Activated T-cell treated with anti-CD3 and anti-CD28 coated beads, Interleukin-2, amount 50 U/mL, for 48 hours (primary cell): ENCODE results near the gene CTIF.

Experiments
- DNase-seq, 2 experiments: peaks; one replicate each; pipeline ENCODE4 v3.0.0-alpha.2; 2020

CTIF gene

DNA sequence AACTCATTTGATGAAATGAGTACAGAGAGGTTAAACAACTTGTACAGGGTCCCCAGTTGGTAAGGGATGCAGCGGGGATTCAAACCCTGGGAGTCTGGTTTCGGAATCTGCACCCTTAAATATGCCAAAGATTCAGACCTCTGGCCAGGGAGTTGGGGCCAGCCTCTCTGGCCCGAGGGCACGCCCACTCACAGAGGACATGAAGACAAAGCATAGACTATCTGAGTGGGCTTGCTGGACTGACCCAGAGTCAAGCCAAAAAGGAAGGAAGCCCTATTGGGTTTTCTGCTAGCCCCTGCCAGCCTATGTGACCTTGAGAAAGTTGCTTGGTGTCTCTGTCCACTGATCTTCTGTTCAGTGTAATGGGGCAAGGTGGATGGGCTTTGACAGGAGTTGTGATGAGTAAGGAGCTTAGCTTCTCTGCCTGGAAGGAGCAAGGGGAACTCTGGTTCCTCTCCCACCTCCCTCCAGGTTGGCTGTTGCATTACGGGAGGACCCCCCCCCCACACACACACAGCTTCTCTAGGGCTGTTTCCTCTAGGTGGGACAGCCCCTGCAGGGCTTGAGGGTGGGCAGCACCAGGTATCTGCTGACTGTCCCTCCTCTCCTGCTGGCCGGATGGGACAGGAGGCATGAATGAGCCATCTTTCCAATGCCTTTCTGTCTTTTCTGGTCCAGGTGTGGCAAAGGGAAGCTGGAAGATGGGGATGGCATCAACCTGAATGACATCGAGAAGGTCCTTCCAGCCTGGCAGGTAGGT lies 131.3 kb downstream of the CTIF start:
- no peak for DNase-seq

DNA sequence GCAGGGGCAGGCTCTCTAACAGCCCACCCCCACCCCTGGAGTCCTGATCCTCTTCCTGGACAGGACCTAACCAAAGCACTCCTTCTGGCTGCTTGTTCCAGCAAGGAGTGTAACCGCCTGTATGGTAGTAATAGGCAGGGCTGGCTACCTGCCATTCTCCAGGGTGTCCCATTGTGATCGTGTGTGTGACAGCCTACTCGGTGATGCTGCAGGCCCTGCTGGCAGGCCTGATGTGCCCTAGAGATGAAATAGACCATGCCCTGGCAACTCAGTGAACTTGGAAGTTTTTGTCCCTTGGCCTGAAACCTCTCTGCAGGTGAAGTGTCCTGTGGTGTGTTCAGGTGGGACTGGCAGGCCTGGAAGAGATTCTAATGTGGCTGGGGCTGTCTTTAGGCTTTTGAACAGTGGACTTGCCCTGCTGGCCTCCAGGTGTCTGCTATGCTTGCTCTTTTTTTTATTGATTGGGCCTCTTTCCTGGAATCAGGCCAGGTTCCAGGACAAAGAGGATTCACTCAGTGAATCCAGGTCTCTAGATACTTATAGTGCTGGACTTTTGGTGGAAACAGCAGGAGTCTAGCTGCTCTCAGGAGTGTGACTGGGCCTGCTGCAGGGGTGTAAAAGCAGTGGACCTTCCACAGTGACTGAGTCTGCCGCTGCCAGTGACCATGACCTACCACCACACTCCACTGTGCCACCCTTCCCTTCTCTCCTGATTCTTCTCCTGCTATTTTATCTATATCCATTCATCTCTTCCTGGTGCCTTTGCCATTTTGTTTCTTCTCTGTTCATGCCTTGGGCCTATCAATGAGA lies 132.1 kb downstream of the CTIF start:
- DNase-seq: no peak

DNA sequence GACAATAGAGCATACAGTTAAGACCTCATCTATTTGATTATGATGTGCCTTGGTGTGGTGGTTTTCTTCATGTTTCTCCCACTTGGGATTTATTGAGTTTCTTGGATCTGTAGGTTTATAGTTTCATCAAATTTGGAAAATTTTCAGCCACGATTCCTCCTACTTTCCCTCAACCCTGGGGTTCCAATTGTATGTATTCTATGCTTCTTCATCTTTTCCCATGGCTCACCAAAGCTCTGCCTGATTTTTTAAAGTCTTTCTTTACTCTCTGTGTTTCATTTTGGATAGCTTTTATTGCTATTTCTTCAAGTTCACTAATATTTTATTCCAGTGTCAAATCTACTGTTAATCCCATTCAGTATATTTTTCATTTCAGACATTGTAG lies 132.7 kb downstream of the CTIF start:
- no peak for DNase-seq

DNA sequence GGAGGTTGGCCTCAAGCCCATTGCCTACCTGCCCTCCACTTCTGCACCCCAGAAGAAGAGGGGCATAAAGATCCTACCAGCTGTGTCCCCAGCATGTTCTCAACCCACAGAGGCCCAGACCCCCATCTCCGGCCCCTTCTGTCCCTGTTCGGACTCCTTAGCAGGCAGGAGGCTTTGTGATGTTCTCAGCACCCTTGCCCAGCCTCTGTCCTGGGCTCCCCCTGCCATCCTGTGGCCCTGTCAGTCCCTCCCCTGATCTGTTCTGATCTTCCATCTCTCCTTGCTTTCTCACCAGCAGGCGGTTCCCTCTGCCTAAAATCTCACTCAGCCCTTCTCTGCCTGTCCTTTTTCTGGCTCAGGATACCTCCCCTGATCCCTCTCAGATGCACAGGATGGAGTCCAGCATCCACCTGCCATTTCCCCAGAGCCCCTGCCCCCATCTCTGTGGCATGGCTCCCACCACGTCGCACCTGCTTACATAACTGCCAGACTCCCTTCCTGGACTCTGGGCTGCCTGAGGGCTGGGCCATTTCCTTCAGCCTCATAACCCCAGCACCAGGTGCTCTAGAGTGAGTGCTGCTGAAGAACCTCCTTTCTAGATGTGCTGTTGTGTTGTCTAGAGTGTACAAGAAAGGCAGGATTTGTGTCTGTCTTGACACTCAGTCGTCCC lies 134.0 kb downstream of the CTIF start:
- no peak for DNase-seq

DNA sequence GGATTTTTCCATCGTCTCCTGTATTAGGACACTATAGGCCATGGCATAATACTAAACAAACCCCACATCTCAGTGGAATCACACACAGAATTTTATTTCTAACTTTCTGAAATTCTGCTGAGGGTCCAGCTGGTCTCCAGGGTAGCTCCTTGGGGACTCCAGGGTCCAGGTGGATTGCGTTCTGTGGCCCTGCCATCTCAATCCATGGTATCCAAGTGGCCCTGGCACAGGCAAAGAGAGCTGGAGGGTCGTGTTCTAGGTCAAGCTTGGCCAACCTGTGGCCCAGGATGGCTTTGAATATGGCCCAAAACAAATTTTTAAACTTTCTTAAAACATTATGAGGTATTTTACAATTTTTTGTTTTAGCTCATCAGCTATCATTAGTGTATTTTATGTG lies 134.6 kb downstream of the CTIF start:
- no peak for DNase-seq

DNA sequence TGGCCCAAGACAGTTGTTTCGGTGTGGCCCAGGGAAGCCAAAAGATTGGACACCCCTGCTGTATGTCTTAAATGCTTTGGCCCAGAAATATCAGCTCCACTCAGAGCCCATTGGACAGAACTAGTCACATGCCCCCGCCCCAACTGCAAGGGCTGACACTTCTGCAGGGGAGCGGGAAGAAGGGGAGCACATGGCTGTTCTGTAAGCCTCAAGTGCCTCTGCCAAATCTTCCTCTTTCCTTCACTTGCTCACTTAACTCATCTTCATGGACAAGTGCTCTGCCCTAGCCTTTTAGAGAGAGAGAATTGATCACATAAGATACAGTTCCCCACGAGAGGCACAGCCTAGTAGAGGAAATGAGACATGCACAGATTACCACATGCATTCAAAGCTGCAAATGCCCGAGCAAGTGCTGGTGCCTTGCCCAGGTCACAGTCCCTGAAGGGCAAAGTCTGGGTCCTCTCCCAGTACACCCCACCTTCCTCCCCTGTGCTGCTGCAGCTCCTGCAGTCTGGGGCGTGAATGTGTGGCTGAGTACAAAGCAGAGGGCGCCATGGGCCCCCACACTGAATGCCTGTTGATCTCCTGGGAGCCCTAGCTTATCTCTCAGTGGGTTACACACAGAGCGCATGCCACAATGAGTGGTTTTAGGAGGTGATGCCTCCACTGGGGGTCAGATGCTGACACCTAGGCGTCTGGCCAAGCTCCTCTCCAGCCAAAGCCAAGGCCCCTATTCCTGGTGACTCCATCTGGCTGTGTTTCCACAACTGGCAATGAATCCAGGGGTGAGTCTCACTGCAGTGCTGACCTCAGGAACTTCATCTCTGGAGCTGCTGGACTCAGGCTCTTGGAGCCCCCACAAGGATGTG lies 135.3 kb downstream of the CTIF start:
- no peak for DNase-seq

DNA sequence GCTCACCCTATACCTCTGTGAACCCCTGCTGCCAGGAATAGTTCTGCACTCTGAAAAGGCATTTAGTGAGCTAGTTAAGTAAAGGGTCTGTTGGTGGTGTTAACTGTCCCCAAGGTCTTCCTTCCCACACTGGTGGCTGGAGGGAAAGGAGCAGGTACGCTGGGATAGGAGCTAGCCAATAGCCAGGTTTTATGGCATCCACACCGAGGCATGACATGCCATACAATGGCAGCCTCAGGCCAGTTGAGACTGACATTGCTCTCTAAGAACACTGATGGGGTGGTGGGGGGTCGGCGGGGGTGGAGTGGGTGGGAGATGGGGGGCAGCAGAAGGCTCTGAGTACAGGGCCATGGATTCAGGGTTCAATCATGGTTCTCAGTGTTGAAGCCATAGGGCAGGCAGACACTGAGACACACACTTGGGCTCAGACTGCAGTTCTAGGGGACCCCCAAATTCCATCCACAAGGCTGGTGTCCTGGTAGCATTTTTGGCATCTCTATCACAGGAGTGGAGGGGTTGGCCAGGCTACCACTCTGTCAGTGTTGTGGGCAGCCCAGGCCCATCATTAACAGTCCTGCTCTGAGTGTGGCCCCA lies 136.0 kb downstream of the CTIF start:
- DNase-seq: no peak

DNA sequence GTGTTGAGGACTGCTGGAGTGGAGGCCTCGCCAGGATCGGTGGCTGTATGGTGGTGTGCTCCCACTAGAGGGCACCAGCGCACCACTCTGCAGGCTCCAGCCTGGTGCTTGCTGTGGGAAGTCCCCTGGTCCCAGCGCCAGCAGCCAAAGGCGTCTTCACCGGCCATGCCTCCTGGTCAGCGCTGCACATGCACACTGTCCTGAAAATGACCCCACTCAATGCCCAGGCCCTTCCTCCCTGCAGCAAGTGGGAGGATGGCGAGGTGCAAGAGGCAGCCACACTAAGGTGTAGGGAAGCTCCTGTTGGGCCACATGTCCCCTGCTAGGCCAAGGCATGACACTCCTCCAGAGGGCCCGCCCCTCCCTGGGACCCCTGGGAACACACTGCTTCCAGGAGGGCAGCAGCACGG lies 136.5 kb downstream of the CTIF start:
- DNase-seq: peak; percentile 87 to 91

DNA sequence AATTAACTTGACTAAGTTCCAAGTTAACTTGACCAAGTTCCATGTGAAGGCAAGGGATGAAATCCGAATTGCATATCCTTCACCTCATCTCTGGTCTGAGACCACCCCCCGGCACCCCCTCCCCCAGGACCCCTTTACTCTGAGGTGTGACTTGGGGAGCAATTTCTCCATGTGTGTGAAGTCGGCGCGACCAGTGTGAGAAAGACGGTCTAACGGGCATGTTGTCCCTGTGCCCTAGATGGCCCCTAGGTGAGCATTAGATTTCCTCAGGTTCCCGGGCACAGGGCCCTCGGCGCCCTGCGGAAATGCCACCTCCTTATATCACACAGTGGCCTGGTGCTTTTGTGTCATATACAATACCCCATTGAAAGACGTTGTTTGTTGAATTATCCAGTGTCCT lies 137.1 kb downstream of the CTIF start:
- no peak for DNase-seq

DNA sequence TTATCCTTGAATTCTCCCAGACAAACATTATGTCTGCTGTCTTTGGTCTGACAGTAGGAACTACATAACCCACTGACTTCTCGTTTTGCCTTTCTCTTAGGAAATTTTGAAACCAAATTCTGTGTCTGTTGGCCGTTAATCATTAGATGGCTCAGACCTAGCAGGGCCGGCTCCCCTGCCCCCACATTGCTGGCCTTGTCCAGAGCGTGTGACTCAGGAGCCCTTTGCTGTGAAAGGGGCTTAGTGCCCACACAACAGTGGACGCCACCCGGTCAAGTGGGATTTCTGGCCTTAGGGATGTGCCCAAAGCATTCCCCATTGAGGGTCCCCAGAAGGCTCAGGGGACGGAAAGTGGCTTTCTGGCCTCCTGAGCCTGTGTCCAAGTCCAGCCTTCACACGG lies 137.5 kb downstream of the CTIF start:
- DNase-seq: no peak

DNA sequence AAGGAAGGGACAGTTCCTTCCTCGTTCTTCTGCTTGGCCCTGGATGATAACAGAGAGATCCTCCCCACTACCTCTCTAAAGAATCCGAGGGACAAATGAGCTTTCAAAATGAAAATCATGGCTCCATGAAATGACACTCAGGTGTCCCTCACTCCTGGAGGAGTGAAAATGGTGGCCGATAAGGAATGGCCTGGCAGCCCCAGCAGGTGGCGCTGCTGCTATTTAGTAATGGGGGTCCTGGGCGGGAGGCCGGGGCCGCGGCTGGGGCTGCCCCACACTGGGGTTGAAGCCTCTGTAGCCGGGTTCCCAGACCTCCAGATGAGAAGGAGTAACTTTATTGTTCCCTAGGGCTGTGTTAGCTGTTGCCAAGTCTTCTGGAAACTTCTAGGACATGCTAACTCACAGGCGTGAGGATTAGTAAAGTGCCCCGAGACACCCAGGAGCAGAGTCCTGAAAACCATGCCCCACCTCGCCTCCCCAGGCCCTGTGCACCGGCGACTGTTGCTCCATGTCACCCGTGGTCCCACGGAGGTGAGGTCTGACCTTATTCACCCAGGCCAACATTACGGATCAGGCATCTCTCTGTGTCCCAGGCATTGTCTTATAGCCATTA lies 138.0 kb downstream of the CTIF start:
- peak; percentile 79 to 81 for DNase-seq

DNA sequence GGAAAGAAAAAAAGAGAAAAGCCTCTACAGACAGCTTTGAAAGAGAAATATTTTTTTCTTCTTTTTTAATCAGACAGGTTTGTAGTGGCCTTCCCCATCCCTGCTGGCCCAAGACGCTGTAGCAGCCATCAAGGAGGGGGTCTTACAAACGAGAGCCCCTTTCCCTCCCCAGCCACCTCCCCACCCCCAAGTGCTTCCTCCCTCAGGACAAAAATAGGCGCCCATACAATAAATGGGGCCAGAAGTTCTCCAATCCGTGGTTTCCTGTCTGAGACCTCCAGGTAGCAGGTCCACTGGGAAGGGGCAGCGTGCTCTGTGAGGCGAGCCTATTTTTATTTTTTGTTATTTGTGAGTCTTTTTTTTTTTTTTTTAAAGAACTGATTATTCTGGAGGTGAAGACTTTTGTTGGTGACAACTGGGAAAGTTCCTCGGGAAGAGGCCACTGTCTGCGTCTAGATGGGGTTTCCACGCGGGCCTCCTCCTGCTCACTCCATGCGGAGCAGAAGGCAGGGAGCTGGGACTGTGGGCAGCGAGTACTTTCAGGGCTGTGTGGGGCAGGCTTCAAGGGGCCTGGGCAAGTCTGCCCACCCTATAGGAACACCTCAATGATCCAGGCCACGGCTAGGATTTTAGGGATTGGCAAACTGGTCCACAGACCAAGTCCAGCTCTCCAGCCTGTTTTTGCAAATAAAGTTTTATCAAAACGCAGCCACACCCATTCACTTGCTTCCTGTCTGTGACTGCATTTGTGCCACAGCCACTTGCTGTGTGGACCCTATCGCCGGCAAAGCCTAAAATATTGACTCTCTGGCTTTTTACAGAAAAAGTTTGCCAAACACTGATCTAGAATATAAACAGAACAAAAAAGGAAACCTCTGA lies 139.6 kb downstream of the CTIF start:
- no peak for DNase-seq

DNA sequence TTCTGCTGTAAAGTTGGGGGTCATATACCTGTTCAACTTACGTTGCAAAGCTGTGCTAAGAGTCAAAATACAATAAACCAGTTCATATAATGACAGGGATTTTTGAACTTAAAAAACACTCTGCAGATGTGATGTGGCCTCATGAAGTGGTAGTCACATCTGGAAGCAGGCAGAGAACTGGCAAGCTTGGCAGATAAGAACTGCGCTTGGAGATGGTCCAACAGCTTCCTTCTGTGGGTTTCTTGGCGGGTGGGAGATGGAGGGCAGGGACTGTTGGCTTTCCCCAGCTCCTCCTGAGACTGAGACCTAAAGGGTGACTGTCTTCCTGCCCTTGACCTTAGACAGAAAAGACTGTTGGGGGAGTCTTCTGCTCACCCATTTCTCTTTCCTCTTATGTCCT lies 140.4 kb downstream of the CTIF start:
- DNase-seq: no peak

DNA sequence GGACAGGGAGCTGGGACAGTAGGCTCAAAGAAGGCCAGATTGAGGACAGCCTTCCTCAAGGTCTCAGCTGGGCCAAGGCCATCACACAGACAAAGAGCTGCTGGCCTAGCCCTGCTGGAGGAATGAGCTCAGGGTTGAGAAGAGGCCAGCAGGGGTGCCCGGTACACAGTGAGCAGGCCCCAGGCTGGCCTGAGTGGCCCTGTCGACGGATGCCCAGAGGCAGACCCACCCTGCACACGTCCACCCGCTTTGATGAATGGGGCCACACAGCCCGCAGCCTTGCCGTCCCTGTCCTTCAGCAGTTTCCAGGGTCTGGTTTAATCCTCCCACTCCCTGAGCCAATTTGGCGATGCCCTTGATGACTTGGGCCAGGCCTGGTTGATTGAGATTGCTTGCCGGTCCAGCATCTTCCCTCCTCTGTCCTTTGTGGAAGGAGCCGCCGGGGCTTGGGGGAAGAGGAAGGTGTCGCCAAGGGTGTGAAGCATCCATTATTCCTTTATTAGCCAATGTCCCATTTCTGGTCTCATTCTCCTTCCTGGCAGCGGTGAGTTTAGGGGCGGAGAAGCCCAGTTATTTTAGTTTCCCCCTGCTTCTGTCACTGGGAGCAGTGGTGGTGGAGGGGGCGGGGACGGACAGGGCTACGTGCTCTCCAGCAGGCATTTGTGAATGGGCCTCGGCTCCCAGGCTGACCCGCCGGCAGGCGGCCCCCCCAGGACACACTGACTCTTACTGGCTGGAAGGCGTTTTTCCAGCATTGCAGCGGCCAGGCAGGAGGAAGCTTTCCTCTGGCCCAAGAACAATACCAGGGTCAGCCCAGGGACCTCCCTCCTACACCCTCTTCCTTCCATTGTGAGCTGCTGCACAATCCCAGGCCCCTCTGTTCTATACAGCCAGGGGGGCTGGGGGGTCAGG lies 141.8 kb downstream of the CTIF start:
- DNase-seq: no peak

DNA sequence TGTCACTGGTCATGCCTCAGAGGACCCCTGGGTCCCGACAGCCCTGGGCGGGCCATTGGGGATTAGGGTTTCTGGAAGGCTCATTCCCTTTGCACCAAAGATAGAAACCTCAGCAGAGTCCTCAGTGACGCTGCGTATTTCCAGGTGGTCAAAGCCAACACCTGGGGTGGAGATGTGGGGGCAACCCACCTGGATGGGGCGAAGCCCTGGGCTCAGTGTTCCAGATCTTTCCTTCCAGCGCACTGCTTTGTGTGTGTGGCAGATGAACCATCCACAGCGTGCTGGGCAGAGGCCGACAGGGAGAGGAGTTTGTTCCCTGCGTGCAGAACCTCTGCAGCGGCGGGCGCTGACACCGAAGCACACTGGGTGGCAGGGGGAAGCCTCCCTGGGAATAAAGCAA lies 143.9 kb downstream of the CTIF start:
- no peak for DNase-seq

DNA sequence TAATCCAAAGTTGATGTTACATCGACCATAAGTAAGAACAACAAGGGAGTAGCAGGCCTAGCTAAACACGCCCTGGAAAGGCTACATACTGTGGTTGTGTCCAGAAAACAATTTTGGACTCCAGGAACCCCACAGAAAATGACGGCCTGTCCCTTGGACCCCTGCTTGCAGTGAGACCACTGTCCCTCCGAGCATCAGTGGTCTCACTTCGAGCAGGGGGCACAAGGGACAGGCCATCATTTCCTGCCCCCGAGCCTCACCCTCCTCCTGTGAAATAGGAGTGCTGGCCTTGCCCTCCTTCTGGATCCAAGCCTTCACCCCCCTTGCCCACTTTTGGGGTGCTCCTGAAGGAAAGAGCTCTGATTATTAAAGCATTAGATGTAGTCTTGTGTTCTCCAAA lies 144.4 kb downstream of the CTIF start:
- DNase-seq: no peak

DNA sequence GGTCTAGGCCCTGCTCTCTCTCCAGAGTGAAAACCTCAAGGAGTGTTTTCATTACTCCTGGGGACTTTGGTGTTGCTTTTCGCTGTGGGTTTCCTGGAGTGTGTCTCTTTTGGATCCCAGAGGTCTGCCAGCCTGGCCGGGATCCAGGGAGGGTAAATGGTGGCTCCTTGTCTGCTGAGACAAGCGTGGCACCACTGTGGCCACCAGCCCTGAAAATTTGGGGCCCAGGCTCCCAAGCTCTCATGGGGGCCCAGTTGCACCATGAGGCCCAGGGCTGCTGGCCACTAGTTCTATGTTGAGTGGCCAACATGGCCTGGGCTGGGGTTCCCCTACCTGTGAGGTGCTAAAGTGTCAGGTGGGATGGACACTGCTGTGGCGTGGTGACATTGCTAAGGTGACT lies 144.8 kb downstream of the CTIF start:
- DNase-seq: no peak

DNA sequence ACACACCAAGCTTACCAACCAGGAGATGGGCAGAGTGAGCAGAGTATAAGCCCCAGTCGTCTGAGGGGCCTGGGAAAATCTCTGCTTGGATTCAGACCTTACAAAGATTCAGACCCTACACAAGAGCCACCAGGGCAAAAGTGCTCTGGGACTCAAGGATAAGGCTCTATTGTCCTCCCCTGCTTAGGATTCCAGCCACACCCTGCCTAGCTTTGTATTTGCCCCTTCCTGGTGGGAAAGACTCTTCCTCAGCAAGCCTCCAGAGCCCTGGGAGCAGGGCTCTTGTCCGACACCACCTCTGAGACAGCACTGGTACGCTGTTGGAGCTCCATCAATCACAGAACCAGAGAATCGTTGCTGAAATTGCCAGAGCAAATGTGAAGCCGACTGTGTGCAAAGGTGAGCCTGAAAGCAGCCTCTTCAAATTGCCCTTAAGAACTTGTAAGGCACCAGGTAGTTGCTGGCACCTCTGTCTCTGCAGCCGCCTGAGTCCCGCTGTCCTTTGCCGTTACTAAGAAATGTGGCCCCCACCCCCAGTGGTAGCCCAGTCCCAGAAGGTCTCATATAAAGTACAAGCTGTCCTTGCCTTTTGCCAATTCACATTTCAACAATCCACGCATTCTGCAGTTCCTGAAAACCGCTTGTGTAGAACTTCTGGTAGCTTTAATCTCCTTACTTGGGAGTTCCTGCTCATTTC lies 148.7 kb downstream of the CTIF start:
- DNase-seq: no peak

DNA sequence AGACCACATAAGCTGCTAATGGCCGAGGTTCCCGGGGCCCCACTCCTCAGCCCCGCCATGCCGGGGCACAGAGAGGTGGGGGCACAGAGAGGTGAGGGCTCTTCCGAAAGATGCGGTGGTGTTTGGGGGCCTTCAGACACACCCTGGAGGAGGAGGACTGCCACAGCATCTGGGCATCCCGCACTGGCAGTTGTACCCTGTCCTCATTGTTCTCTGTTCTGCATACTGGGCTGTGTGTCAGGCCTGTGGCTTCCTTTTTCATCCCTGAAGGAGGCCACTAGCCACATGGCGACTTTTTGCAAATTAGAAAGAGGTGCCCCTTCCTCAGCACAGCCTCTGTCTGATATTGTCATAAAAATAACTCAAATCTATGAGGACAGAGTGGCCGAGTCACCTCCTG lies 150.1 kb downstream of the CTIF start:
- no peak for DNase-seq
